HepG2 (cell line): ENCODE results near the gene UCP3. TPM values are rescaled to one million over a fixed set of nuclear protein-coding genes. Genes with fewer than 3 reads are reported as not detected.

Source experiments
- ATF5 ChIP-seq: sonication (generic); formaldehyde crosslinking; IDR thresholded peaks from 2 replicates; pipeline ENCODE4 v1.4.0; 2020; ENCODE audit warnings: mild to moderate bottlenecking, low read depth, missing genetic modification reagents
- CENPBD1 ChIP-seq: sonication (generic); formaldehyde crosslinking; IDR thresholded peaks from 2 replicates; pipeline ENCODE4 v1.8.0; 2022; ENCODE audit warnings: missing genetic modification reagents, low read depth, mild to moderate bottlenecking, borderline replicate concordance
- E2F1 ChIP-seq: sonication (generic); formaldehyde crosslinking; IDR thresholded peaks from 2 replicates; pipeline ENCODE4 v1.5.0; 2020; ENCODE audit warnings: missing genetic modification reagents
- FOXJ3 ChIP-seq: sonication (generic); formaldehyde crosslinking; IDR thresholded peaks from 2 replicates; pipeline ENCODE4 v1.4.0; 2020; ENCODE audit warnings: missing genetic modification reagents, mild to moderate bottlenecking, borderline replicate concordance
- GLMP ChIP-seq: sonication (generic); formaldehyde crosslinking; IDR thresholded peaks from 2 replicates; pipeline ENCODE4 v1.9.0; 2021; ENCODE audit warnings: missing genetic modification reagents, mild to moderate bottlenecking, borderline replicate concordance
- HES4 ChIP-seq: sonication (generic); formaldehyde crosslinking; IDR thresholded peaks from 2 replicates; pipeline ENCODE4 v1.9.0; 2021; ENCODE audit warnings: mild to moderate bottlenecking, missing genetic modification reagents, borderline replicate concordance
- IRF9 ChIP-seq: sonication (generic); formaldehyde crosslinking; IDR thresholded peaks from 2 replicates; pipeline ENCODE4 v1.8.0; 2022; ENCODE audit warnings: missing genetic modification reagents, mild to moderate bottlenecking, borderline replicate concordance
- MTF1 ChIP-seq: sonication (generic); formaldehyde crosslinking; IDR thresholded peaks from 2 replicates; pipeline ENCODE4 v1.5.0; 2020; ENCODE audit warnings: missing genetic modification reagents
- PAXIP1 ChIP-seq: sonication (generic); formaldehyde crosslinking; conservative IDR thresholded peaks from 2 replicates; pipeline ENCODE4 v1.4.0; 2020; ENCODE audit warnings: mild to moderate bottlenecking, missing genetic modification reagents, moderate library complexity
- SP140L ChIP-seq: sonication (generic); formaldehyde crosslinking; IDR thresholded peaks from 2 replicates; pipeline ENCODE4 v1.4.0; 2020; ENCODE audit warnings: missing genetic modification reagents, borderline replicate concordance
- ZBTB42 ChIP-seq: sonication (generic); formaldehyde crosslinking; IDR thresholded peaks from 2 replicates; pipeline ENCODE4 v1.5.0; 2020; ENCODE audit warnings: mild to moderate bottlenecking, missing genetic modification reagents
- ZNF383 ChIP-seq: sonication (generic); formaldehyde crosslinking; IDR thresholded peaks from 2 replicates; pipeline ENCODE4 v1.4.0; 2020; ENCODE audit warnings: missing genetic modification reagents, mild to moderate bottlenecking, borderline replicate concordance
- ZNF460 ChIP-seq: sonication (generic); formaldehyde crosslinking; IDR thresholded peaks from 2 replicates; pipeline ENCODE4 v1.5.1; 2020; ENCODE audit warnings: missing genetic modification reagents, mild to moderate bottlenecking, borderline replicate concordance
- ZNF503 ChIP-seq: sonication (generic); formaldehyde crosslinking; IDR thresholded peaks from 2 replicates; pipeline ENCODE4 v1.4.0; 2020; ENCODE audit warnings: missing genetic modification reagents
- ZNF790 ChIP-seq: sonication (generic); formaldehyde crosslinking; IDR thresholded peaks from 2 replicates; pipeline ENCODE4 v1.8.0; 2022; ENCODE audit warnings: missing genetic modification reagents, mild to moderate bottlenecking, borderline replicate concordance
- polyA plus RNA-seq, 8 experiments: library from polyadenylated mRNA; depleted of rRNA in 3 of 8; stranded (reverse) in 7 of 8; unstranded in 1 of 8; fragments of >200 nt; fragmentation: Illumina TruSeq in 4 of 8; extraction: Trizol in 4 of 8; gene quantifications; 2 replicates each; pipeline versions ENCODE4 v1.2.1 to v1.2.3, GENCODE V29; 2011 to 2016; ENCODE audit warnings: low read depth in 4 of 8, missing spikeins in 1 of 8, mixed read lengths in 1 of 8; ENCODE audit not compliant: insufficient read depth in 1 of 8
- total RNA-seq, 5 experiments: library from RNA; depleted of rRNA; stranded (reverse); fragments of >200 nt; fragmentation: Illumina TruSeq; extraction: Trizol; gene quantifications; 2 replicates each; pipeline ENCODE4 v1.2.3, GENCODE V29; 2016; ENCODE audit warnings: low read depth in 1 of 5

The UCP3 gene
- total and polyA plus RNA-seq, 2 of the 13 experiments (the other 11 are each of a cell fraction or from before 2014, with no cell fraction given), result 0.37 TPM; not detected in 1

GRCh38 chr11:73982990-73983740, 25.7 kb downstream of the UCP3 start (continued):
- TF ChIP-seq ZNF503 (CRISPR knock-in tag), result peak; percentile 85
- peak; percentile 93; the same call in 1 of the 2 replicates for TF ChIP-seq HES4 (CRISPR knock-in tag)
- peak; percentile 99 for TF ChIP-seq E2F1 (CRISPR knock-in tag)
- no peak for TF ChIP-seq GLMP
- no peak for TF ChIP-seq CENPBD1 (CRISPR knock-in tag)
- TF ChIP-seq FOXJ3 (CRISPR knock-in tag), result peak; percentile 85
- TF ChIP-seq IRF9 (CRISPR knock-in tag), result peak; percentile 79; the same call in 1 of the 2 replicates
- no peak; the same call in 1 of the 2 replicates for TF ChIP-seq SP140L (CRISPR knock-in tag)
- peak; percentile 73 for TF ChIP-seq MTF1 (CRISPR knock-in tag)
- TF ChIP-seq PAXIP1 (CRISPR knock-in tag), result peak; percentile 45
- TF ChIP-seq ZNF460 (CRISPR knock-in tag), result no peak
- peak; percentile 92; the same call in 1 of the 2 replicates for TF ChIP-seq ZNF790 (CRISPR knock-in tag)
- no peak for TF ChIP-seq ZNF383 (CRISPR knock-in tag)
- TF ChIP-seq ATF5 (CRISPR knock-in tag), result no peak
- TF ChIP-seq ZBTB42 (CRISPR knock-in tag), result no peak
